ENCODE results near the gene SPATA31C1.
A peak's percentile ranks its signal among the peaks of the same experiment; 100 is the strongest.
"Not testable (repeated sequence)": the region's sequence is repeated elsewhere in the genome, so short reads cannot be mapped to it uniquely, and the experiment has no call there.

Gene SPATA31C1

GRCh38 chr9:87887661-87888480 lies 29.9 kb upstream of the SPATA31C1 start:
- no peak for DNase-seq

- DNase-seq = no peak
Observed at GRCh38 chr9:87888501-87888900, 29.3 kb upstream of the SPATA31C1 start.

- DNase-seq = no peak
Observed at GRCh38 chr9:87889065-87889881, 28.5 kb upstream of the SPATA31C1 start.

- no peak for DNase-seq
Observed at GRCh38 chr9:87889882-87890252, 27.9 kb upstream of the SPATA31C1 start.

- DNase-seq = no peak
Observed at GRCh38 chr9:87890837-87891236, 26.9 kb upstream of the SPATA31C1 start.

GRCh38 chr9:87891754-87892153 lies 26.0 kb upstream of the SPATA31C1 start:
- DNase-seq = no peak

- no peak for DNase-seq
Observed at GRCh38 chr9:87892956-87893355, 24.8 kb upstream of the SPATA31C1 start.

GRCh38 chr9:87894998-87895625 lies 22.6 kb upstream of the SPATA31C1 start:
- DNase-seq = no peak

GRCh38 chr9:87896891-87897290 lies 20.9 kb upstream of the SPATA31C1 start:
- no peak for DNase-seq

- DNase-seq = no peak
Observed at GRCh38 chr9:87898151-87898550, 19.6 kb upstream of the SPATA31C1 start.

GRCh38 chr9:87902371-87902770 lies 15.4 kb upstream of the SPATA31C1 start:
- not testable (repeated sequence) for DNase-seq

- no peak for DNase-seq
Observed at GRCh38 chr9:87909310-87910041, 8.3 kb upstream of the SPATA31C1 start.

- no peak for DNase-seq
Observed at GRCh38 chr9:87910821-87911220, 6.9 kb upstream of the SPATA31C1 start.

- not testable (repeated sequence) for DNase-seq
Observed at GRCh38 chr9:87919013-87919412, 1.3 kb downstream of the SPATA31C1 start.

GRCh38 chr9:87921561-87921960 lies 3.8 kb downstream of the SPATA31C1 start:
- DNase-seq = not testable (repeated sequence)

GRCh38 chr9:87923012-87923411 lies 5.2 kb downstream of the SPATA31C1 start:
- DNase-seq = peak; percentile 16 to 26

GRCh38 chr9:87924851-87925250 lies 7.1 kb downstream of the SPATA31C1 start:
- DNase-seq = not testable (repeated sequence)

GRCh38 chr9:87929152-87929551 lies 11.4 kb downstream of the SPATA31C1 start:
- not testable (repeated sequence) for DNase-seq

GRCh38 chr9:87934444-87934843 lies 16.7 kb downstream of the SPATA31C1 start:
- DNase-seq = not testable (repeated sequence)

- not testable (repeated sequence) for DNase-seq
Observed at GRCh38 chr9:87937352-87937751, 19.6 kb downstream of the SPATA31C1 start.

- not testable (repeated sequence) for DNase-seq
Observed at GRCh38 chr9:87937918-87938317, 20.2 kb downstream of the SPATA31C1 start.

GRCh38 chr9:87938336-87938735 lies 20.6 kb downstream of the SPATA31C1 start:
- not testable (repeated sequence) for DNase-seq

- DNase-seq = not testable (repeated sequence)
Observed at GRCh38 chr9:87939096-87939495, 21.3 kb downstream of the SPATA31C1 start.

Measured in activated CD4-positive, alpha-beta T cell treated with anti-CD3 and anti-CD28 coated beads, Interleukin-2, amount 50 U/mL, for 48 hours (primary cell).